Colonic mucosa (tissue), 4 donors: ENCODE measurements around the gene DCST2. TPM values are rescaled to one million over a fixed set of nuclear protein-coding genes. Genes with fewer than 3 reads are reported as not detected.

ENCODE experiments used
- DNase-seq: peaks from one replicate; pipeline ENCODE4 v3.0.0-alpha.2; 2020
- H3K27ac ChIP-seq: fragments of 200-600 bp; one replicate; pipeline ENCODE4 v1.8.0; 2021
- H3K27me3 ChIP-seq: fragments of 200-600 bp; one replicate; pipeline ENCODE4 v1.8.0; 2021
- H3K36me3 ChIP-seq: fragments of 200-600 bp; one replicate; pipeline ENCODE4 v1.8.0; 2021
- H3K4me1 ChIP-seq: fragments of 200-600 bp; one replicate; pipeline ENCODE4 v1.8.0; 2021; ENCODE audit warnings: mild to moderate bottlenecking
- H3K4me3 ChIP-seq: fragments of 200-600 bp; one replicate; pipeline ENCODE4 v1.8.0; 2021
- H3K9ac ChIP-seq, 2 donors: one replicate each; pipeline ENCODE4 v1.7.0; 2013; ENCODE audit warnings: control low read depth in 2 of 2, low read depth in 2 of 2, low read length in 2 of 2
- H3K9me3 ChIP-seq: fragments of 200-600 bp; one replicate; pipeline ENCODE4 v1.8.0; 2021
- CTCF ChIP-seq: fragments of 200-600 bp; IDR thresholded peaks from one replicate; pipeline ENCODE4 v1.8.0; 2022; ENCODE audit warnings: antibody characterized with exemption, mild to moderate bottlenecking
- intact Hi-C: fragments of 100-400 bp; cut with DNase I; formaldehyde crosslinking; loops from one replicate; pipeline ENCODE4 v1.14.1; 2022
- total RNA-seq, 2 donors: library from RNA; stranded (reverse); fragmentation: NEBNext Ultra II Directional in 1 of 2; extraction: Animal tissue kit (Norgen Biotek cat#: 25700) in 1 of 2; gene quantifications; one replicate each; pipeline ENCODE4 v1.2.1, GENCODE V29; 2021
- donor health status: healthy.
- donor health status: DM: no; HTN: no; CAD: no.
- donor health status: DM: no; HTN: no; CAD: no.

Gene DCST2
- total RNA-seq, 2 donors from 2014 or later = 1.7 to 1.9 TPM

- TF ChIP-seq CTCF = no peak
- Histone ChIP-seq H3K27ac (peak overlapping the region; percentile 49), H3K9me3 (no peaks in the 10 kb centered on the region), H3K9ac (peak overlapping the region in 1 of 2 donors; percentile 73), H3K4me3 (no peak overlapping the region), H3K4me1 (peaks cover 3% of the 10 kb centered on the region), H3K27me3 (no peaks in the 10 kb centered on the region), H3K36me3 (no peaks in the 10 kb centered on the region)
- DNase-seq = peak; percentile 59
- intact Hi-C loops = no loop called here
These were observed 4.4 kb upstream of the DCST2 start for GRCh38 chr1:155037851-155038441.

- Histone ChIP-seq H3K4me3 (no peak overlapping the region), H3K27me3 (no peaks in the 10 kb centered on the region), H3K36me3 (no peaks in the 10 kb centered on the region), H3K9ac (no peak overlapping the region), H3K9me3 (no peaks in the 10 kb centered on the region), H3K27ac (no peak overlapping the region), H3K4me1 (peaks cover 3% of the 10 kb centered on the region)
- no peak for DNase-seq
- intact Hi-C loops = no loop called here
- TF ChIP-seq CTCF = no peak
These were observed 3.5 kb upstream of the DCST2 start for GRCh38 chr1:155037043-155037442.

- Histone ChIP-seq H3K36me3 (no peaks in the 10 kb centered on the region), H3K9me3 (no peaks in the 10 kb centered on the region), H3K4me1 (peaks cover 3% of the 10 kb centered on the region), H3K9ac (no peak overlapping the region), H3K27ac (no peak overlapping the region), H3K4me3 (no peak overlapping the region), H3K27me3 (no peaks in the 10 kb centered on the region)
- intact Hi-C loops = no loop called here
- no peak for TF ChIP-seq CTCF
- no peak for DNase-seq
These were observed 2.4 kb upstream of the DCST2 start for GRCh38 chr1:155035936-155036335.

- no peak overlapping the region for H3K4me3 ChIP-seq
- no peak for TF ChIP-seq CTCF
- intact Hi-C loops = no loop called here
- no peaks in the 10 kb centered on the region for H3K36me3 ChIP-seq
- H3K27ac ChIP-seq = no peak overlapping the region
- H3K27me3 ChIP-seq = no peaks in the 10 kb centered on the region
- H3K4me1 ChIP-seq = peaks cover 3% of the 10 kb centered on the region
- no peak for DNase-seq
- no peak overlapping the region for H3K9ac ChIP-seq
- H3K9me3 ChIP-seq = no peaks in the 10 kb centered on the region
These were observed 982 bp upstream of the DCST2 start for GRCh38 chr1:155034318-155035208.

- no peaks in the 10 kb centered on the region for H3K4me1 ChIP-seq
- H3K27ac ChIP-seq = no peak overlapping the region
- intact Hi-C loops = no loop called here
- H3K27me3 ChIP-seq = no peaks in the 10 kb centered on the region
- no peak for DNase-seq
- no peak overlapping the region for H3K9ac ChIP-seq
- H3K4me3 ChIP-seq = no peak overlapping the region
- H3K36me3 ChIP-seq = no peaks in the 10 kb centered on the region
- H3K9me3 ChIP-seq = no peaks in the 10 kb centered on the region
- TF ChIP-seq CTCF = no peak
These were observed 695 bp downstream of the DCST2 start for GRCh38 chr1:155032886-155033285.
